Measurements from ENCODE around the gene UBAC2.

DNA sequence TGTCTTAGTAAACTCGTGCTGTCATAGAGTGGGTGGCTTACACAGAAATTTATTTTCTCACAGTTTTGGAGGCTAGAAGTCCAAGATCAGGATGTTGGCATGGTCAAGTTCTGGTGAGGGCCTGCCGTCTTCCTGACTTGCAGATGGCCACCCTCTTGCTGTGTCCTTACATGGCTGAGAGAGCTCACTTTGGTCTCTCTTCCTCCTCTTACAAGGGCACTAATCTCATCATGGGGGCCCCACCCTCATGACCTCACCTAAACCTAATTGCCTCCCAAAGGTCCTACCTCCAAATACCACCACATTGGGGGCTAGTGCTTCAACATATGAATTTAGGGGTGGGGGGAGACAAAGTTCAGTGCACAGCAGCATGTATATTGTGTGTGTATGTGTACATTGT is 71.8 kb downstream of the UBAC2 start:
- TF ChIP-seq, protein P1, sequence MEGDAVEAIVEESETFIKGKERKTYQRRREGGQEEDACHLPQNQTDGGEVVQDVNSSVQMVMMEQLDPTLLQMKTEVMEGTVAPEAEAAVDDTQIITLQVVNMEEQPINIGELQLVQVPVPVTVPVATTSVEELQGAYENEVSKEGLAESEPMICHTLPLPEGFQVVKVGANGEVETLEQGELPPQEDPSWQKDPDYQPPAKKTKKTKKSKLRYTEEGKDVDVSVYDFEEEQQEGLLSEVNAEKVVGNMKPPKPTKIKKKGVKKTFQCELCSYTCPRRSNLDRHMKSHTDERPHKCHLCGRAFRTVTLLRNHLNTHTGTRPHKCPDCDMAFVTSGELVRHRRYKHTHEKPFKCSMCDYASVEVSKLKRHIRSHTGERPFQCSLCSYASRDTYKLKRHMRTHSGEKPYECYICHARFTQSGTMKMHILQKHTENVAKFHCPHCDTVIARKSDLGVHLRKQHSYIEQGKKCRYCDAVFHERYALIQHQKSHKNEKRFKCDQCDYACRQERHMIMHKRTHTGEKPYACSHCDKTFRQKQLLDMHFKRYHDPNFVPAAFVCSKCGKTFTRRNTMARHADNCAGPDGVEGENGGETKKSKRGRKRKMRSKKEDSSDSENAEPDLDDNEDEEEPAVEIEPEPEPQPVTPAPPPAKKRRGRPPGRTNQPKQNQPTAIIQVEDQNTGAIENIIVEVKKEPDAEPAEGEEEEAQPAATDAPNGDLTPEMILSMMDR (conservative IDR thresholded peaks at IDR 0.05; ENCODE audit: low read depth, low read length): no peak
- TF ChIP-seq EZH2 (IDR thresholded peaks at IDR 0.05; ENCODE audit: borderline replicate concordance, low read depth, low read length, poor library complexity, severe bottlenecking): no peak
